Trophoblast cell (in vitro differentiated cells and primary cell): Measurements from ENCODE around the gene STARD3NL.
A peak's percentile ranks its signal among the peaks of the same experiment; 100 is the strongest.

Experiments
- DNase-seq, 2 donors: peaks; one replicate each; pipeline ENCODE4 v3.0.0-alpha.2; 2016
- H2AFZ ChIP-seq: 2 replicates; pipeline ENCODE4 v1.6.1; 2013; ENCODE audit warnings: low read length, moderate library complexity, mild to moderate bottlenecking; ENCODE audit not compliant: insufficient read depth, poor library complexity
- H2AK5ac ChIP-seq: 2 replicates; pipeline ENCODE4 v1.6.1; 2013; ENCODE audit warnings: mild to moderate bottlenecking, low read length
- H2BK120ac ChIP-seq: 2 replicates; pipeline ENCODE4 v1.6.1; 2013; ENCODE audit warnings: low read length, mild to moderate bottlenecking, moderate library complexity; ENCODE audit not compliant: insufficient read depth, poor library complexity
- H2BK12ac ChIP-seq: 2 replicates; pipeline ENCODE4 v1.6.1; 2013; ENCODE audit warnings: mild to moderate bottlenecking, low read length, moderate library complexity
- H2BK5ac ChIP-seq: 2 replicates; pipeline ENCODE4 v1.6.1; 2013; ENCODE audit warnings: low read length, low read depth, moderate library complexity, mild to moderate bottlenecking; ENCODE audit not compliant: poor library complexity
- H3K14ac ChIP-seq: 2 replicates; pipeline ENCODE4 v1.6.1; 2013; ENCODE audit warnings: mild to moderate bottlenecking, low read length
- H3K18ac ChIP-seq: 2 replicates; pipeline ENCODE4 v1.6.1; 2013; ENCODE audit warnings: mild to moderate bottlenecking, low read length
- H3K23ac ChIP-seq: 2 replicates; pipeline ENCODE4 v1.6.1; 2013; ENCODE audit warnings: low read length
- H3K27ac ChIP-seq: 2 replicates; pipeline ENCODE4 v1.5.1; 2013; ENCODE audit warnings: low read depth, mild to moderate bottlenecking, inconsistent platforms, low read length, moderate library complexity
- H3K27me3 ChIP-seq: 2 replicates; pipeline ENCODE4 v1.6.1; 2013; ENCODE audit warnings: inconsistent platforms, mild to moderate bottlenecking, low read length, moderate library complexity; ENCODE audit not compliant: insufficient read depth
- H3K36me3 ChIP-seq, 2 experiments: 1 replicate in 1 of 2; 2 replicates in 1 of 2; pipeline ENCODE4 v1.6.1; 2013; ENCODE audit warnings: low read length in 2 of 2, mild to moderate bottlenecking in 2 of 2, moderate library complexity in 1 of 2; ENCODE audit not compliant: insufficient read depth in 2 of 2, control insufficient read depth in 1 of 2
- H3K4ac ChIP-seq: 2 replicates; pipeline ENCODE4 v1.6.1; 2013; ENCODE audit warnings: low read depth, mild to moderate bottlenecking, low read length, moderate library complexity
- H3K4me1 ChIP-seq, 2 experiments: 1 replicate in 1 of 2; 2 replicates in 1 of 2; pipeline ENCODE4 v1.6.1; 2013; ENCODE audit warnings: low read length in 2 of 2, mild to moderate bottlenecking in 2 of 2, moderate library complexity in 1 of 2; ENCODE audit not compliant: insufficient read depth in 2 of 2, control insufficient read depth in 1 of 2
- H3K4me2 ChIP-seq: 2 replicates; pipeline ENCODE4 v1.6.1; 2013; ENCODE audit warnings: inconsistent platforms, mild to moderate bottlenecking, low read length, moderate library complexity
- H3K4me3 ChIP-seq: 2 replicates; pipeline ENCODE4 v1.5.1; 2013; ENCODE audit warnings: mild to moderate bottlenecking, low read depth, low read length, inconsistent platforms
- H3K79me1 ChIP-seq: one replicate; pipeline ENCODE4 v1.6.1; 2013; ENCODE audit warnings: low read length
- H3K79me2 ChIP-seq: 2 replicates; pipeline ENCODE4 v1.6.1; 2013; ENCODE audit warnings: low read length, mild to moderate bottlenecking; ENCODE audit not compliant: control insufficient read depth, insufficient read depth, poor library complexity
- H3K9ac ChIP-seq: 2 replicates; pipeline ENCODE4 v1.6.1; 2013; ENCODE audit warnings: mild to moderate bottlenecking, low read length
- H3K9me3 ChIP-seq: 2 replicates; pipeline ENCODE4 v1.6.1; 2013; ENCODE audit warnings: low read depth, mild to moderate bottlenecking, control low read depth, inconsistent platforms, low read length; ENCODE audit not compliant: insufficient read depth
- H4K12ac ChIP-seq: 2 replicates; pipeline ENCODE4 v1.6.1; 2013; ENCODE audit warnings: low read depth, mild to moderate bottlenecking, low read length, moderate library complexity
- H4K8ac ChIP-seq: 2 replicates; pipeline ENCODE4 v1.6.1; 2013; ENCODE audit warnings: low read depth, mild to moderate bottlenecking, low read length, moderate library complexity
- H4K91ac ChIP-seq: one replicate; pipeline ENCODE4 v1.6.1; 2013; ENCODE audit warnings: low read depth, mild to moderate bottlenecking, low read length, moderate library complexity
- WGBS: extraction: QIAGEN DNeasy Blood & Tissue Kit; methylation state at CpG from one replicate; pipeline ENCODE4 v1.1.7; 2013; ENCODE audit warnings: missing lambda C conversion rate; ENCODE audit not compliant: insufficient read length, insufficient coverage; ENCODE audit errors: extremely low coverage; 5-methylcytosine and 5-hydroxymethylcytosine counted together

Gene STARD3NL

GRCh38 chr7:38274486-38274885, 96.4 kb downstream of the STARD3NL start:
- H3K18ac ChIP-seq: no peak overlapping the region
- H3K23ac ChIP-seq: no peak overlapping the region
- H2AK5ac ChIP-seq: no peak overlapping the region
- no peak overlapping the region for H2BK5ac ChIP-seq
- H3K14ac ChIP-seq: no peak overlapping the region
- H3K4me2 ChIP-seq: no peak overlapping the region
- no peaks in the 10 kb centered on the region for H3K9me3 ChIP-seq
- no peak overlapping the region for H3K27ac ChIP-seq
- H4K8ac ChIP-seq: no peak overlapping the region
- no peak overlapping the region for H4K12ac ChIP-seq
- H3K9ac ChIP-seq: no peak overlapping the region
- no peaks in the 10 kb centered on the region for H3K79me2 ChIP-seq
- H3K4me1 ChIP-seq: no peaks in the 10 kb centered on the region
- no peak overlapping the region for H2BK120ac ChIP-seq
- H3K79me1 ChIP-seq: no peaks in the 10 kb centered on the region
- WGBS: no CpG with 5 or more reads among the region's 4 CpGs
- H4K91ac ChIP-seq: no peak overlapping the region
- H2AFZ ChIP-seq: no peak overlapping the region
- no peaks in the 10 kb centered on the region for H3K36me3 ChIP-seq
- H3K4me3 ChIP-seq: no peak overlapping the region
- no peak overlapping the region for H2BK12ac ChIP-seq
- H3K27me3 ChIP-seq: no peaks in the 10 kb centered on the region
- H3K4ac ChIP-seq: no peak overlapping the region
- DNase-seq: peak; percentile 48 to 86

DNA sequence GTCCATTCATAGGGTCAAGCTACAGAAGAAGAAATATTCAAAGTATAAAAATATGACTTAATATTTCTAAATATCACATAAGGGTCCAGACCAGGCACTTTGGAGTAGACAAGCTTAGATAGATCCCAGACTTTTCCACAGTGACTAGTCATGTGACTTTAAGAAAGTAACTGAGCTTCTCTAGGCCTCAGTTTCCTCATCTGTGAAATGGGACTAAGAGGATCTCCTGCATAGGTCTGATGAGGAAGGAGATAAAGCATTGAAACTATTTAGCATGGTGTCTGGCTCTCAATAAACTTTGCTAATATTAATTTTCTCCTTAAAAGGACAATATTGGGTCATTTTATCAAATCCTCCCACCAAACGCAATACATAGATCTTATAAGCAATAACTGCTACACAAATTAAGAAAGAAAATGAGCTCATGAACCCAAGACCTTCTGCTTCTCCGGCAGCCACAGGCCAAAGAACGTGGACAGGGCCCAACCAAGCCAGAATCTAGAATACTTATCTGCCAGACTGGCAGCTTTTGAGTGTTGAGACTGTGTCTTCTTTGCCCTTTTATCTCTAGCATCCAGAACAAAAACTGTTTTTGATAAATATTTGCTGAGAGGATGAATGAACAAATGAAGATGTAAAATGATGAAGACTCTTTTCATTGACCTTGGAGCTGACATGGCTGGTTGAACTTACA, 97.0 kb downstream of the STARD3NL start:
- H3K4me1 ChIP-seq: no peaks in the 10 kb centered on the region
- no peak overlapping the region for H2AFZ ChIP-seq
- no peak overlapping the region for H2BK120ac ChIP-seq
- DNase-seq: no peak
- H3K79me2 ChIP-seq: no peaks in the 10 kb centered on the region
- H3K23ac ChIP-seq: no peak overlapping the region
- no peak overlapping the region for H4K91ac ChIP-seq
- no peak overlapping the region for H3K4me3 ChIP-seq
- no peak overlapping the region for H3K9ac ChIP-seq
- H3K14ac ChIP-seq: no peak overlapping the region
- H3K27ac ChIP-seq: no peak overlapping the region
- no peak overlapping the region for H2AK5ac ChIP-seq
- H3K36me3 ChIP-seq: no peaks in the 10 kb centered on the region
- H4K12ac ChIP-seq: no peak overlapping the region
- H3K27me3 ChIP-seq: no peaks in the 10 kb centered on the region
- H3K4ac ChIP-seq: no peak overlapping the region
- no peaks in the 10 kb centered on the region for H3K9me3 ChIP-seq
- no peak overlapping the region for H2BK5ac ChIP-seq
- H3K79me1 ChIP-seq: no peaks in the 10 kb centered on the region
- H3K18ac ChIP-seq: no peak overlapping the region
- no peak overlapping the region for H3K4me2 ChIP-seq
- H2BK12ac ChIP-seq: no peak overlapping the region
- WGBS: no CpG with 5 or more reads among the region's 3 CpGs
- no peak overlapping the region for H4K8ac ChIP-seq

DNA sequence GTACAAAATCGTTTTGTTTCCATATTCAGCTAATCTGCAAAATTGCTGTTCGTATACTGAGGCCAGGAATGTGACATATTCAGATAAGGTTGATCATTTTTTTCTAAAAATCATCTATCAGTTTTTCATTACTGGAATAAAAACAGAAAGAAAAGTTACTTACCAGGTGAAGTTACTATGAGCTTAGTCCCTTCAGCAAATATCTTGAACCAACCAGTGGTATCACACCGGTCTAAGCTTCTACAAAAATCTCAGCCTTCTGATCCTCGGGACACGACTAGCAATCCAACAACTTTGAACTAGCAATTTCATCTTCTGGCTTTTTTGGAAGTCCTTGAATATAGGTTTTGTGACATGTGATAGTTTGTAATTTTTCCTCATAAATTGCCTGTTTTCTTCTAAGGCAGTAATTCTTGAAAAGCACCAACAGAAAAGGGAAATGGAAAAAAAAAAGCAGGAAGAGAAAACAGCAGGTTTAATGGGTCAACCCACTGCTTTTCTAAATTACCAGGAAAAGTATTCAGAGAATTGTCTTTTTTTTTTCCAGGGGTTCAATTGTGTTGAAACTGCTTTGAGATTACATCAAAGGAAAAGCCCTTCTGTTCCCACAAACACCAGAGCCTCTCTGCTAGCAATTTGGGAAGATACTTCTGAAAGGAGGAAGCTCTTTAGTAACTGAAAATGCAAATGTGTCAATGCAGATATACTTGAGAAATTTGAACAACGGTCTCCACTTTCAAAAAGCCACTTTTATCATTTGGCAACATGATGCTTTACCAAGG, 98.2 kb downstream of the STARD3NL start:
- Histone ChIP-seq H3K9me3 (no peaks in the 10 kb centered on the region), H2BK120ac (no peak overlapping the region), H4K12ac (no peak overlapping the region), H3K4ac (no peak overlapping the region), H3K27ac (no peak overlapping the region), H3K4me3 (no peak overlapping the region), H3K36me3 (no peaks in the 10 kb centered on the region), H3K27me3 (no peaks in the 10 kb centered on the region), H3K9ac (no peak overlapping the region), H4K8ac (no peak overlapping the region), H3K79me2 (no peaks in the 10 kb centered on the region), H3K4me2 (no peak overlapping the region), H2AFZ (no peak overlapping the region), H3K79me1 (no peaks in the 10 kb centered on the region), H3K14ac (no peak overlapping the region), H2BK12ac (no peak overlapping the region), H3K4me1 (no peaks in the 10 kb centered on the region), H4K91ac (no peak overlapping the region), H2BK5ac (no peak overlapping the region), H2AK5ac (no peak overlapping the region), H3K18ac (no peak overlapping the region), H3K23ac (no peak overlapping the region)
- peak in 1 of 2 donors; percentile 13 for DNase-seq
- no CpG with 5 or more reads among the region's 6 CpGs for WGBS

DNA sequence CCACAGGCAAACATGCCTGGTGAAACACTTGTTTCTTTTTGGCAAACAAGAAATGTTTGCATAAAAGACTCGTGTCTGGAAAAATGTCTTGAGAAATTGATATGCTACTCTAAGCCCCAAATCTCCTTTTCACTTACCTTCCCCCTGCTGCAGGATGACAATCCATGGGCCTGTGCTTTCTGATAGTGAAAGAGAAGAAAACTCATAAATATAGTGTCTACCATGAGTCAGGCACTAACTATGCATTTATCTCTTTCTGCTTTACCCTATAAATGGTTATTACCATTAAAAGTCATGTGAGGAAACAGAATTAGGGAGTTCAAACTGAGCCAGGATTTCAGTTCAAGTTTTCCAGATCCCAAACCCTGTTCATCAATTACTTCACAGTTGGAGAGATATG, 102.0 kb downstream of the STARD3NL start:
- Histone ChIP-seq H2BK120ac (no peak overlapping the region), H3K4me2 (no peak overlapping the region), H3K4me1 (no peaks in the 10 kb centered on the region), H3K14ac (no peak overlapping the region), H3K23ac (no peak overlapping the region), H3K27me3 (no peaks in the 10 kb centered on the region), H3K18ac (no peak overlapping the region), H4K91ac (no peak overlapping the region), H2BK12ac (no peak overlapping the region), H3K9ac (no peak overlapping the region), H2BK5ac (no peak overlapping the region), H3K36me3 (no peaks in the 10 kb centered on the region), H2AK5ac (no peak overlapping the region), H2AFZ (no peak overlapping the region), H3K79me1 (no peaks in the 10 kb centered on the region), H4K8ac (no peak overlapping the region), H4K12ac (no peak overlapping the region), H3K4me3 (no peak overlapping the region), H3K9me3 (no peaks in the 10 kb centered on the region), H3K4ac (no peak overlapping the region), H3K27ac (no peak overlapping the region), H3K79me2 (no peaks in the 10 kb centered on the region)
- no CpG with 5 or more reads among the region's 1 CpG for WGBS
- no peak for DNase-seq
